HL-60 (cell line): ENCODE data around the gene SYNJ2.

ENCODE experiments used
- CTCF ChIP-seq: IDR thresholded peaks from one replicate; pipeline ENCODE4 v1.5.1; 2011; ENCODE audit warnings: low read length, control low read depth, inconsistent platforms; ENCODE audit not compliant: insufficient read depth
- POLR2AphosphoS5 ChIP-seq: IDR thresholded peaks from 2 replicates; pipeline ENCODE4 v1.6.1; 2012; ENCODE audit warnings: low read depth
- REST ChIP-seq: IDR thresholded peaks from 2 replicates; pipeline ENCODE4 v1.6.1; 2012; ENCODE audit warnings: low read depth; ENCODE audit not compliant: insufficient replicate concordance
- SPI1 ChIP-seq: IDR thresholded peaks from 2 replicates; pipeline ENCODE4 v1.6.1; 2012; ENCODE audit warnings: low read depth, mild to moderate bottlenecking, borderline replicate concordance

GRCh38 chr6:158046201-158047126, 64.8 kb downstream of the SYNJ2 start:
- TF ChIP-seq CTCF (no peak), SPI1 (no peak), POLR2AphosphoS5 (no peak), REST (no peak)
